LHCN-M2 (cell line): ENCODE measurements around the gene ILK. TPM values are rescaled to one million over a fixed set of nuclear protein-coding genes. Genes with fewer than 3 reads are reported as not detected.
A peak's percentile ranks its signal among the peaks of the same experiment; 100 is the strongest.

ENCODE experiments used
- DNase-seq: peaks from one replicate; pipeline ENCODE4 v3.0.0-alpha.2; 2012; ENCODE audit warnings: low read depth
- polyA plus RNA-seq: library from polyadenylated mRNA; unstranded; fragments of >200 nt; gene quantifications from one replicate; pipeline ENCODE4 v1.2.1, GENCODE V29; 2012; ENCODE audit warnings: missing spikeins
- total RNA-seq: library from RNA; depleted of rRNA; stranded (reverse); fragments of >200 nt; gene quantifications from 2 replicates; pipeline ENCODE4 v1.2.3, GENCODE V29; 2014; rRNA removed

ILK gene
- 210 and 214 TPM in 2 replicates for total RNA-seq
- polyA plus RNA-seq = 328 TPM

- peak; percentile 84 for DNase-seq
Observed at GRCh38 chr11:6603287-6604080, at the start of gene ILK, which contains the start of gene RRP8. ILK (plus strand) TSS chr11:6603774; CDS start chr11:6604272, 498 bp downstream. RRP8 (minus strand) TSS chr11:6603616; CDS start chr11:6603502, 114 bp downstream.

GRCh38 chr11:6554828-6555706 is 48.5 kb upstream of the ILK start:
- DNase-seq = no peak

GRCh38 chr11:6556139-6556949 is 47.2 kb upstream of the ILK start:
- no peak for DNase-seq

GRCh38 chr11:6557063-6557462 is 46.5 kb upstream of the ILK start:
- no peak for DNase-seq

GRCh38 chr11:6557761-6558674 is 45.6 kb upstream of the ILK start:
- DNase-seq = no peak

- DNase-seq = peak; percentile 40
Observed at GRCh38 chr11:6559369-6559768, 44.2 kb upstream of the ILK start.

GRCh38 chr11:6561288-6561687 is 42.3 kb upstream of the ILK start:
- DNase-seq = no peak

- no peak for DNase-seq
Observed at GRCh38 chr11:6563121-6563619, 40.4 kb upstream of the ILK start.

GRCh38 chr11:6563667-6564066 is 39.9 kb upstream of the ILK start:
- no peak for DNase-seq

- DNase-seq = no peak
Observed at GRCh38 chr11:6565325-6565724, 38.2 kb upstream of the ILK start.

- DNase-seq = no peak
Observed at GRCh38 chr11:6565988-6566703, 37.4 kb upstream of the ILK start.

GRCh38 chr11:6566704-6567370 is 36.7 kb upstream of the ILK start:
- DNase-seq = no peak

- DNase-seq = no peak
Observed at GRCh38 chr11:6567371-6567745, 36.2 kb upstream of the ILK start.

GRCh38 chr11:6568191-6568918 is 35.2 kb upstream of the ILK start:
- DNase-seq = peak; percentile 66

GRCh38 chr11:6569706-6570105 is 33.9 kb upstream of the ILK start:
- DNase-seq = no peak

- DNase-seq = no peak
Observed at GRCh38 chr11:6570691-6571427, 32.7 kb upstream of the ILK start.

GRCh38 chr11:6571434-6572008 is 32.1 kb upstream of the ILK start:
- no peak for DNase-seq
